ENCODE measurements around the gene DTWD1.

DTWD1 gene

GRCh38 chr15:49645277-49645676 is 24.4 kb downstream of the DTWD1 start:
- in situ Hi-C loops (cut with MboI; ENCODE audit: low sequenced_read_pairs, unreplicated experiment) = no loop called here
- no peak for DNase-seq (ENCODE audit: low spot score)
- no peak for TF ChIP-seq CTCF (IDR thresholded peaks at IDR 0.05; ENCODE audit: borderline replicate concordance, control extremely low read depth, extremely low read depth, insufficient read depth, missing control alignments)

- in situ Hi-C loops (cut with MboI; ENCODE audit: low sequenced_read_pairs, unreplicated experiment) = no loop called here
- DNase-seq (ENCODE audit: low spot score) = no peak
- no peak for TF ChIP-seq CTCF (IDR thresholded peaks at IDR 0.05; ENCODE audit: borderline replicate concordance, control extremely low read depth, extremely low read depth, insufficient read depth, missing control alignments)
These were observed 25.1 kb downstream of the DTWD1 start for GRCh38 chr15:49645941-49646340.

GRCh38 chr15:49646891-49647290 is 26.0 kb downstream of the DTWD1 start:
- TF ChIP-seq CTCF (IDR thresholded peaks at IDR 0.05; ENCODE audit: borderline replicate concordance, control extremely low read depth, extremely low read depth, insufficient read depth, missing control alignments) = no peak
- in situ Hi-C loops (cut with MboI; ENCODE audit: low sequenced_read_pairs, unreplicated experiment) = no loop called here
- no peak for DNase-seq (ENCODE audit: low spot score)

GRCh38 chr15:49649987-49650386 is 29.1 kb downstream of the DTWD1 start:
- in situ Hi-C loops (cut with MboI; ENCODE audit: low sequenced_read_pairs, unreplicated experiment) = no loop called here
- no peak for TF ChIP-seq CTCF (IDR thresholded peaks at IDR 0.05; ENCODE audit: borderline replicate concordance, control extremely low read depth, extremely low read depth, insufficient read depth, missing control alignments)

GRCh38 chr15:49650676-49651075 is 29.8 kb downstream of the DTWD1 start:
- TF ChIP-seq CTCF (IDR thresholded peaks at IDR 0.05; ENCODE audit: borderline replicate concordance, control extremely low read depth, extremely low read depth, insufficient read depth, missing control alignments) = no peak
- in situ Hi-C loops (cut with MboI; ENCODE audit: low sequenced_read_pairs, unreplicated experiment) = no loop called here
- no peak for DNase-seq (ENCODE audit: low spot score)

More at GRCh38 chr15:49649987-49650386, 29.1 kb downstream of the DTWD1 start:
- DNase-seq (ENCODE audit: low spot score) = no peak

- no peak for DNase-seq (ENCODE audit: low spot score)
- in situ Hi-C loops (cut with MboI; ENCODE audit: low sequenced_read_pairs, unreplicated experiment) = no loop called here
- TF ChIP-seq CTCF (IDR thresholded peaks at IDR 0.05; ENCODE audit: borderline replicate concordance, control extremely low read depth, extremely low read depth, insufficient read depth, missing control alignments) = no peak
These were observed 32.1 kb downstream of the DTWD1 start for GRCh38 chr15:49652922-49653321.

GRCh38 chr15:49656734-49657133 is 35.9 kb downstream of the DTWD1 start:
- no peak for DNase-seq (ENCODE audit: low spot score)
- in situ Hi-C loops (cut with MboI; ENCODE audit: low sequenced_read_pairs, unreplicated experiment) = no loop called here
- TF ChIP-seq CTCF (IDR thresholded peaks at IDR 0.05; ENCODE audit: borderline replicate concordance, control extremely low read depth, extremely low read depth, insufficient read depth, missing control alignments) = no peak

Data from GM13976 (cell line).